ENCODE data around the gene PHYHD1. TPM values are rescaled to one million over a fixed set of nuclear protein-coding genes. Genes with fewer than 3 reads are reported as not detected.

PHYHD1 gene
- 10 to 100 TPM; 41.6 to 58.1 (median 51.5) TPM for polyA plus RNA-seq

DNA sequence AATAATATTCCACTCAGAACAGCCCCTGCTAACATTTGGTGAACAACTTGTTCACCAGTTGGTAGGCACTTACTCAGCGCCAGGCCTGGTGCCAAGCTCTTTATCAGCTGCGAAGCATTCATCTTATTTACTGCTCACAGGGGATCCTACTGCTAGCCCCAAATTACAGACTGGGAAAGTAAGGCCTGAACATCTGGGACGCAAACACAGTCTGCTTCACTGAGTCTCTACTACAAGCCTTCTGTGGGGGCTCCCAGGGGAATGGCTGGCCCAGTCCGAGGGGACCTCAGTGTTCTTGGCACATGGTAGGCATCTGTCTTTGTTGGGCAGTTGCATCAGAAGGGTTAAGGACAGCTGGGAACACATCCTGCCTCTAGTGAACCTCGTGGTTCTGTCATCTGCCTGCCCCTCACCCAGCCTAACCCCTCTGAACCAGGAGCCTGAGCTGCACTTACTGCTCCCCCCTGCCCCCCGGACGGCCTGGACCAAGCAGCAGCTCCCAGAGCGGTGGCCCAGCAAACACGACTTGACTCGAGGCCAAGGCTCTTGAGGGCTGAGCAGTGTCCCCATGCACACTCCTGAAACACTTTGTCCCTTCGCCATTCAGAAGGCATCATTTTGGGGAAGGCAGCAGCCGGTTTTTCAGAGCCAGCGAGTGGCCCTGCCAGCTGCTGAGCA lies at the start of gene PHYHD1:
TSS of gene PHYHD1 (plus strand) at position 602 of the 678 bp plus-strand sequence. CDS start 1,342 bp downstream, outside the sequence.
- 40 to 57% (median 51%) methylated on average over 13 of the region's 13 CpGs for WGBS, 3 donors
- H3K27ac ChIP-seq (ENCODE audit: low read depth, low read length): no peak within 1 kb of the TSS

DNA sequence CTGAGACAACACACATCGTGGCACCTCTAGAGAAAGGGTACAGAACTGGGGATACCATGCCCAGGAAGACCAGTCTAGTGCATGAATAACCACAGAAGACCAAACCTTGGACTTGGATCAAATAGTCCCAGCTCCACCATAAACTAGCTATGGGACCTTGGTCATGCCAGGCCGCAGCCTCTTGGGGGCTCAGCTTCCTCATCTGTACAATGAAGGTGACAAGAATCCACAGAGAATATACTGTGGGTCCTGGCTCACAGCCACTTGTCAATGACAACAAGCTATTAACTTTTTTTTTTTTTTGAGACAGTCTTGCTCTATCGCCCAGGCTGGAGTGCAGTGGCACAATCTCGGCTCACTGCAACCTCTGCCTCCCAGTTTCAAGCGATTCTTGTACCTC lies 42.9 kb upstream of the PHYHD1 start:
- H3K27ac ChIP-seq (ENCODE audit: low read depth, low read length): no peak overlapping the region
- 75 to 81% (median 80%) methylated on average over 5 of the region's 5 CpGs for WGBS, 3 donors

GRCh38 chr9:128881884-128882676 lies 38.7 kb upstream of the PHYHD1 start, which contains the start of the genes KYAT1 and LRRC8A:
Gene KYAT1 (minus strand): TSS chr9:128881950. CDS start chr9:128845405, 36,545 bp downstream.
Gene LRRC8A (plus strand): TSS chr9:128882133. CDS start chr9:128907165, 25,032 bp downstream.
- WGBS, 3 donors: 0 to 1% (median 1%) methylated on average over 45 to 70 of the region's 70 CpGs
- peak within 1 kb of the TSS; percentile 91 for H3K27ac ChIP-seq (ENCODE audit: low read depth, low read length)

DNA sequence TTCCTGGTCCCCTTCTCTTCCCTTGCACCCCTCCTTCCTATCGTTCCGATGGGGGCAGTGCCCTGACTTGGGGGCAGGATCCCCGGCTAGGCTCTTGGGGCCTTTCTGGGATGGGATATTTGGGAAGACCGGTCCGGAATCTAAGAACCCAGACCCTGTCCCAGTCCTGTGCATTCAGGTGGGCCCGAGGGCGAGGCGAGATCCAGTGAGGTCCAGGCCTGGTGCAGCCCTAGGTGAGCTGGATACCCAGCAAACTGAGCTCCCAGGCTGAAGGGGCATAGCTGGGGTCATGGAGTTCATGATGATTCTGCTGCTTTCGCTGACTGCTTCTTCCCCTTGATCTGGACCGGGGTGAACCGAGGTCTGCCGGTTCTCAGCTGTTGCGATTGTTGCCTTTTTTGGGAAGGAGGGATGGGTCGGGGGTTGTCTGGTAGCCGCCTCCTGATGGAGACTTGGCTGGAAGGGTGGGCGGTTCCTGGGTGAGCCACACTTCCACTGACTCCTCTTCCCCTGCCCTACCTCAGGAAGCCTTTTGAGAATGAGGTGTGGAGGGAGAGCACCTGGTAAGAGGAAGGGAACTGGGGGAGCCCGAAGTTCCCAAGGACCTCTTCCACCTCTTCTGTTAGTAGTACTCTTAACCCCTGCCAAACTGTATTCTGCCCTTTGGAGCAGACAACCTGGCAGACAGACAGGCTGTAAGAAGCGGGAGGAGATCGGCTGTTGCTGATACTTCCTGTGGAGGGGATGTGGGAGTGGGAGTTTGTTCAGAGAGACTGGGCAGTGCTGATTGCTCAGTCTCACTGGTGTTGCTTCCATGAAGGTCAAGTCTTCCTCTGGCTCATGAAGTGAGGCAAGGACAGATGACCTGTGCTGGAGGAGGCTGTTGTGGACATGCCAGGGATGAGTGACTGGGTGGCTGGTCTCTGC lies 37.8 kb upstream of the PHYHD1 start:
- WGBS, 3 donors: 0 to 1% (median 0%) methylated on average over 18 to 19 of the region's 19 CpGs
- no peak overlapping the region for H3K27ac ChIP-seq (ENCODE audit: low read depth, low read length)

DNA sequence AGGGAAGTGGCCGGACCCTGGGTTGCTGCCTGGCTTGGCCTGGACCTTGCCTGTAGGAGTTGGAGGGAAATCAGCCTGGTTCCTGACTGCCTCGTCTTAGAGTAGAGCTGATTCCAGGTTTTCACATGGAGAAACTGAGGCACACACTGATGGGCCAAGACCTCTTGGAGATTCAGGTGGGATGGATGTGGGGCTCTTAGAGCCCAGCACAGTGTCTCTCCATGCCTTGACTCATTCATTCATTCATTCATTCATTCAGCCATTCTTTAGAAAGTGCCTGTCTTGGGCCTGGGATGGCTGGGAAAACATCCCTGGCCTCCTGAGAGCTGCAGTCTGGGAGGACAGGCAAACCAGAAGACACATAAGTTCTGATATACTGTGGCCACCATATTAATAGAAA lies 36.6 kb upstream of the PHYHD1 start:
- 63 to 78% (median 67%) methylated on average over 2 of the region's 2 CpGs for WGBS, 3 donors
- H3K27ac ChIP-seq (ENCODE audit: low read depth, low read length): no peak overlapping the region

GRCh38 chr9:128885376-128885775 lies 35.4 kb upstream of the PHYHD1 start:
- no peak overlapping the region for H3K27ac ChIP-seq (ENCODE audit: low read depth, low read length)
- WGBS, 3 donors: 82 to 93% (median 88%) methylated on average over 8 of the region's 8 CpGs

DNA sequence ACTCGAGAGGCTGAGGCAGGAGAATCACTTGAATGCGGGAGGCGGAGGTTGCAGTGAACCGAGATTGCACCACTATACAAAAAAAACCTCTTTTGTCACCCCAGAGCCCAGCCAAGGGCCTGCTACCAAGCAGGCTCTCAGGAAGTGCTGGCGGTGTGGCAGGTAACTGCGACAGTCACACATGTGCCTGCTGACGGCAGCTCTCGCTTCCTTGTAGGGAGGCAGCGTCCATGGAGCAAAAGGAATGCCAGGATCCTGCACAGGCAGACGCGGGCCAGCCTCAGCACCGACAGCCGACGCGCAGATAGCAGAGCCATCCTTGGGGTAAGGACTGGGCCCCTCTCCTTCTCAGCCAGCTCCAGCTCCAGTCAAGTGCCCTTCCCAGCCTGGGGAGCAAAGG lies 35.0 kb upstream of the PHYHD1 start:
- WGBS, 3 donors: 67 to 86% (median 79%) methylated on average over 9 to 15 of the region's 15 CpGs
- no peak overlapping the region for H3K27ac ChIP-seq (ENCODE audit: low read depth, low read length)

GRCh38 chr9:128886211-128886891 lies 34.4 kb upstream of the PHYHD1 start:
- 59 to 67% (median 66%) methylated on average over 13 of the region's 13 CpGs for WGBS, 3 donors
- H3K27ac ChIP-seq (ENCODE audit: low read depth, low read length): no peak overlapping the region

DNA sequence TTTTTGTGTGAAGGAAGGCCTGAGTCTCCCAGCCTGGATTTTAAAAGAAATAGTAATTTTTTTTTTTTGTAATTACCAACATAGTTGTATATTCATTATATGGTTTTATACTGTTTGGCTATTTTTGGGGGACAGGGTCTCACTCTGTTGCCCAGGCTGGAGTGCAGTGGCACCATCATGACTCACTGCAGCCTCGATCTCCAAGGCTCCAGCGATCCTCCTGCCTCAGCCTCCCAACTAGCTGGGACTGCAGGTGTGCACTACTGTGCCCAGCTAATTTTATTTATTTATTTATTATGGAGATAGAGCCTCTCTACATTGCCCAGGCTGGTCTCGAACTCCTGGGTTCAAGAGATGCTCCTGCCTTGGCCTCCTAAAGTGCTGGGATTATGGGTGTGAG lies 33.7 kb upstream of the PHYHD1 start:
- 95 to 99% (median 98%) methylated on average over 3 of the region's 3 CpGs for WGBS, 3 donors
- no peak overlapping the region for H3K27ac ChIP-seq (ENCODE audit: low read depth, low read length)

DNA sequence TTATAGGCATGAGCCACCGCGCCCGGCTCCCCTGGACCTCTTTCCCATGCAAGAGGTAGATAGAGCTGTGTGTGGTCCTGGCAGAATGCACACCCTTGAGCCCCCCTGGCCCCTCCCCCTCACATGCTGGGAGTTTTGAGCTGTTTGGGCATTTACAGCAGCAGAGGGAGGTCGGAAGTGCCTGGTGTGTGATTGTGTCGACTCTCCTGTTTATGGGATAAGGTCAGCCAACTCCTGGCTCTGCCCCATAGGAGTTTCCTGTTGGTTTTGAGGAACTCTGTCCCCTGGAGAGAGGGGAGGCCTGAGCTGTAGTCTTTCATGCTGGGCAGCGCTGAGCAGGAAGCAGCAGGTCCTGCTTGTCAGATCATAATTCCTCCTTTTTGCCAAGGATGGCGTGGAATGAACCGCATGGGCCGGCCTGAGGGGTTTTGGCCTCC lies 32.9 kb upstream of the PHYHD1 start:
- WGBS, 3 donors: 45 to 65% (median 47%) methylated on average over 9 of the region's 9 CpGs
- H3K27ac ChIP-seq (ENCODE audit: low read depth, low read length): no peak overlapping the region

DNA sequence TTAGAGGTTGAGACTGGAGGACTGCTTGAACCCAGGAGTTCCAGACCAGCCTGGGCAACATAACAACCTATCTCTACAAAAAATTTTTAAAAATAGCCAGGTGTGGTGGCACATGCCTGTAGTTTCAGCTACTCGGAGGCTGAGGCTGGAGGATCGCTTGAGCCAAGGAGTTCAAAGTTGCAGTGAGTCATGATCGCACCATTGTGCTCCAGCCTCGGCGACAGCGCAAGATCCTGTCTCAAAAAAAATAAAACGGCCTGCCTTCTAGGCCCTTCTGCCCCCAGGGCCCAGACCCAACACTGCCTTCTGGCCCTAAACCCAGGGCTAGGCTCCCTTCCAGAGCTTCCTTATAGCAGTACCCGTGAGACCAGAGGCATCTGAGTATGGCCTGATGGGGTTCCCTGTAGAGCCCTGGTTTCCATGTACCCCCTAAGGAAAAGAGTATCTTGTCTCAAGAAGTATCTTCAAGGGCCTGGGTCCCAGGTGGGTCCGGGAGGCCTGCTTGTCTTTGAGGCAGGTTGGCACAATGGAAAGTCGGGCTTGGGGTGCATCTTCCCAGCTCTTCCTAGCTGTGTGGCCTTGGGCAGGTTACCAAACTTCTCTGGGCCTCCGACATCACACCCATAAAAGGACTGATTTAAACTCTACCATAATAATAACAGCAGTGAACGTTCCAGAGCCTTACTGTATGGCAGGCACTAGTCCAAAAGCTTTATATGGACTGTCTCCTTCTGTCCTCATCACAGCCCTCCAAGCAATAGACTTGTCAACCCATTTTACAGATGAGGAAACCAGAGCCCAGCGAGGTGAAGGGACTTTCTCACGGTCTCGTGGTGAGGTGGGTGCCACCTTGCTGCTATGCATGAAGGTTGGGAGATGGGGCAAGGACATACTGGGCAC lies 29.2 kb upstream of the PHYHD1 start:
- H3K27ac ChIP-seq (ENCODE audit: low read depth, low read length): no peak overlapping the region
- WGBS, 3 donors: 75 to 84% (median 77%) methylated on average over 15 of the region's 15 CpGs

DNA sequence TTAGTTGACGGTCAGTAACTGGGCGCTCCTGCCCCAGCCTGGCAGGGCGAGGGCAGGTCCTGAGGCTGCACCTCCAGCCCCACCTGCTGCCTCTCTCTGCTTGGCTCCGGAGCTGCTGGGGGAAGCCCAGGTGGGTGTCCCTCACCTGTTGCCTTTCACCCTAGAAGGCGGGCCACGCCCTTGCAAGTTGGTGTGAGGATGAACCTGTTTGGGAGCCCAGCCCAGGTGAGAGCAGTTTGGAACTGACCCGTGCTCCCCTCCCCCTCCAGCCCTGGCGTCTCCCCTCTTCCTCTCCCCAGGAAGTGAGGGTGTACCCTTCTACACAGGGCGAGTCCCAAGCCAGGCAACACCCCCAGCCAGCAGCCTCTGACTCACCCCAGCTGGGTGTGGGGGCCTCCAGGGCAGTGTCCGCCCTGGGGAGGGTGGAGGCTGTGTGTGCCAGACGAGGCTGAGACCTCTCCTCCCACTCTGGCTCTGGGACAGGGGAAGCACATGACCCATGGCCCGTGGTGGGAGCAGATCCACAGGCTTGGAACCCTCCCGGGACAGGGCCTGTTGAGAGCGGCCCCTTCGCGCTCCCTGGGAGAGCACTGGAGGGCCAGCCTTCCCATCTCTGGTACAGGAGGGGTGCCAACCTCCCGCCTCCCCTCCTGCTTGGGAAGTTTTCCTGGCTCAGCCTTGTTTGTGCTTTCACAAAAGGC lies 28.4 kb upstream of the PHYHD1 start:
- WGBS, 3 donors: 44 to 55% (median 48%) methylated on average over 16 to 17 of the region's 17 CpGs
- no peak overlapping the region for H3K27ac ChIP-seq (ENCODE audit: low read depth, low read length)

DNA sequence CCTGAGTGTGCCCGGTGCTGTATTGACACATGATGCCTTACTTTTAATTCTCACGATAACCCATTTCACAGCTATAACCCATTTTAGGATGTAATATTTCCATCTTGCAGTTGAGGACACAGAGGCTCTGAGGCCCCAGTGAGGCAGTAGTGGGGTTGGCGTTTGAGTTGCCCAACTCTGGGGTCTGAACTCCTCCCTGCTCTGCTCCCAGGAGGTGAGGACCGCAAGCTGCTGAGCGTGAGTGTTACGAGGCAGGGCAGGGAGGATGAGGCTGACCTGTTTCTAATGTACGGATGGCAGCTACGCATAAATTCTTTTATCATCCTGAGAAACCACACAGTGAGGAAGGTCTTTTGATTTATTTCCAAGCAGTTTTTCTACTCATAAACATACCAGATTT lies 27.4 kb upstream of the PHYHD1 start:
- WGBS, 3 donors: 75 to 85% (median 81%) methylated on average over 8 of the region's 8 CpGs

DNA sequence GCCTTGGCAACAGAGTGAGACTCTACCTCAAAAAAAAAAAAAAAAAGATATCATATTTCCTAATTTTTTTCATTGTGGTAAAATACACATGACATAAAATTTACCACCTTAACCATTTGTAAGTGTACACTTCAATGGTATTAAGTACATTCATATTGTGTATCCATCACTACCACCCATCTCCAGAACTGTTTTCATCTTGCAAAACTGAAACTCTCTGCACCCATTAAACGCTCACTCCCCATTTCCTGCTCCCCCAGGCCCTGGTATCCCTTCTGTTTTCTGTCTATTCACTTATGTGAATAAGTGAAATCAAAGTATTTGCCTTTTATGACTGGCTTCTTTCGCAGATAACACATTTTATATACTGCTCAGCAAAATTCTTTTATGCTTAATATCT lies 26.0 kb upstream of the PHYHD1 start:
- no peak overlapping the region for H3K27ac ChIP-seq (ENCODE audit: low read depth, low read length)
- 77 to 86% (median 79%) methylated on average over 2 of the region's 2 CpGs for WGBS, 3 donors

More for the DNA sequence above, 27.4 kb upstream of the PHYHD1 start:
- H3K27ac ChIP-seq (ENCODE audit: low read depth, low read length): no peak overlapping the region

GRCh38 chr9:128895556-128895955 lies 25.2 kb upstream of the PHYHD1 start:
- no peak overlapping the region for H3K27ac ChIP-seq (ENCODE audit: low read depth, low read length)

DNA sequence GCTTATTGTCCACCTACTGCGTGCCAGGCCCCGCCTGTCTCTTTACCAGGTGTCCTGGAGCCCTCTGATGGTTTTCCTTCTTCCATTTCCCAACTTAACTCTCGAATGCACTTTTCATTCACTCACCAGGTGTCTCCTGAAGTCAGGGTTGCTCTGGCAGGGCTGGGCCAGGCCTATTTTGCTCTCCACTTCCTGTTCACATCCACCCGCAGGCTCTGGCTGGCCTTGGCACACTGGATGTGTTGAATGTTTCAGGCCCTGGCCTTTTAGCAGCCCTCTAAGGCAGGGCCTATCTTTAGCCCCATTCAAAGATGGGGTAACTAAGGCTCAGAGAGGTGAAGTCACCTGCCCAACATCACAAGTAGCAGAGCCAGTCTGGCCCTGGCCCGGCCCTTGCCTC lies 22.4 kb upstream of the PHYHD1 start:
- 70 to 78% (median 71%) methylated on average over 5 of the region's 5 CpGs for WGBS, 3 donors
- H3K27ac ChIP-seq (ENCODE audit: low read depth, low read length): no peak overlapping the region

More at GRCh38 chr9:128895556-128895955, 25.2 kb upstream of the PHYHD1 start:
- 66 to 86% (median 75%) methylated on average over 4 of the region's 4 CpGs for WGBS, 3 donors
